NCI-H2227 (cell line): ENCODE results near the gene HACD4.

ENCODE experiments used
- DNase-seq: peaks from one replicate; lab custom pipeline; 2025; ENCODE audit not compliant: unreplicated experiment; lab: John Stamatoyannopoulos, UW

Gene HACD4, protein sequence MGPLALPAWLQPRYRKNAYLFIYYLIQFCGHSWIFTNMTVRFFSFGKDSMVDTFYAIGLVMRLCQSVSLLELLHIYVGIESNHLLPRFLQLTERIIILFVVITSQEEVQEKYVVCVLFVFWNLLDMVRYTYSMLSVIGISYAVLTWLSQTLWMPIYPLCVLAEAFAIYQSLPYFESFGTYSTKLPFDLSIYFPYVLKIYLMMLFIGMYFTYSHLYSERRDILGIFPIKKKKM

DNA sequence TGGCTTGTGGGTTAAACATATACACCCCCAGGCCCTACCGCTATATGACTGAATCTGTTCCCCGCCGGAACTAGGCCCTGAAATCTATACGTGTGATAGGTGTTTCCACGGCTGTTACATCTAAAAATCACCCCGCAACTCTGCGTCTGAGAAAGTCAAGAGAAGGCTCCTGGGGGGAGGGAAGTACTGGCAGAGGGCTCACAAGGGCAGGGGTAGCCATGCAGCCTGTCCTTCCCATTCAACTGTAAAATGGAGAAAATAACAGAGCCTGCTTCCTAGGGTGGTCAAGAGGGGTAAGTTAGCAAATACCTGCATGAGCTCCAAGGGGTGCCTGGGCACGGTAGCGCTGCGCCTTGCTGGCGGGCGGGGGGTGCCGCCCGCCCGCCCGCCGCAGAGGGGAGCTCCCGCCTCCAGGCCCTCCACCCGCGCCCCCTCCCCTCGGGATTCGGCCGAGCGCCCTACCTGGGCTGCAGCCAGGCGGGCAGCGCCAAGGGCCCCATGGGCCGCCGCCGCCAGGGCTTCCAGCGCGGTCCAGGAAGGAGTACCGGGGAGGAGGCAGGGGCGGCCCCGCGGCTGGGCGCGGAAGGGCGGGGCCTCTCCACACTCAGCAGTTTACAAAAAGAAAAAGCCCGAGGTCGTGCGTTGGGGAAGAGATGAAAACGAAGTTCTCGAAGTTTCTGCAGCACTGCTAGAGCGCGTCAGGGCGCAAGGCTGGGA, at the start of gene HACD4:
Gene HACD4, minus strand, starts transcription at position 550 of the 717 bp plus-strand sequence. Its CDS starts 50 bp downstream, at position 500.
- peak; percentile 63 for DNase-seq

DNA sequence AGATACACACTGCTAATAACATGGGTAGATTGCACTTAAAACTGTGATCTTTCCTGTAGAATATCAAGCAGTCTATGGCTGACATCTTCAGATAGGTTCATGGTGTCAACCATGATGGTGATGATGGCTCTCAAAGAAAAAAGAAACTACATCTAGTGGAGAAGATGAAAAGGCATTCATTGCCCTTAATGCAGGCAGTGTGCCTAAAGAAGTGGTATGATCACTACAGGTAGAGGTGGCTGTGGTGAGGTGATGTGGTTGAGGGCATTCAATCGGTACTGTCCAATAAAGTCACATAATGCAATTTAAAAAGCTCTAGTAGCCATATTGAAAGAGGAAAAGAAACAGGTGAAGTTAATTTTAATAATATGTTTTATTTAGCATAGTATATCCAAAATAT, 49.4 kb upstream of the HACD4 start:
- DNase-seq: no peak

GRCh38 chr9:21078702-21079101, 47.3 kb upstream of the HACD4 start:
- DNase-seq: no peak

- DNase-seq: no peak
These were observed 46.3 kb upstream of the HACD4 start, which contains the start of gene IFNB1 for GRCh38 chr9:21077781-21078180. IFNB1 (minus strand) TSS chr9:21077942; CDS start chr9:21077869, 73 bp downstream.

DNA sequence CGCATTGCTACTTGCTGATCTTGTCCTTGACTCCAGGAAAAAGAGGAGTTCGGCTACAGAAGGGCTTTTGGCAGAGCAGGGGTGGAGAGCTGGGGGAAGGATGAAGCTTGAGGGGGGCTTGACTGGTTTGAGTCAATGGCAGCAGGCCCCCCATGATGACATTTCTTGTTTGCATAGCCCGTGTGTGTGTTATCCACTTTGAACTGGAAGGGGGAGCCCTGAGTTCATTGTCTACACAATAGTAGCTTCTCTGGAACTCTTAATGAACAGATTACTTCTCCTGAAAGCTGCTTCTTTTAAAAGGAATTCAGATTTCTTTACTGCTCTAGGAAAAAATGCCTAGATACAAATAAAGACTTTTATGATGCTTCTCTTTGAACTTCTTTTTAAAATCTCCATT, 44.0 kb upstream of the HACD4 start:
- DNase-seq: no peak

GRCh38 chr9:21070906-21071305, 39.5 kb upstream of the HACD4 start:
- no peak for DNase-seq

GRCh38 chr9:21070171-21070571, 38.7 kb upstream of the HACD4 start:
- DNase-seq: no peak

- DNase-seq: no peak
These were observed 29.6 kb upstream of the HACD4 start for GRCh38 chr9:21060919-21061561.

- no peak for DNase-seq
These were observed 25.5 kb upstream of the HACD4 start for GRCh38 chr9:21056931-21057330.

DNA sequence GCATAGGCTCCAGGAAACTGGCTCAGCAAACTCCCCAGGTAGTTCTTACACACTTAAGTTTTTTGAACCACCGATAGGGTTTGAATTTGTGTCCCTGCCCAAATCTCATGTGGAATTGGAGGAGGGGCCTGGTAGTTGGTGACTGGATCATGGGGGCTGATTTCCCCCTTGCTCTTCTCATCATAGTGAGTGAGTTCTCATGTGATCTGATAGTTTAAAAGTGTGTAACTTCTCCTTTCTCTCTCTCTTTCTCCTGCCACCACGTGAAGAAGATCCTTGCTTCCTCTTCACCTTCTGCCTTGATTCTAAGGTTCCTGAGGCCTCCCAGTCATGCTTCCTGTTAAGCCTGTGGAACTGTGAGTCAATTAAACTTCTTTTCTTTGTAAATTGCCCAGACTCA, 22.4 kb upstream of the HACD4 start:
- no peak for DNase-seq

GRCh38 chr9:21047281-21047691, 15.8 kb upstream of the HACD4 start:
- no peak for DNase-seq

DNA sequence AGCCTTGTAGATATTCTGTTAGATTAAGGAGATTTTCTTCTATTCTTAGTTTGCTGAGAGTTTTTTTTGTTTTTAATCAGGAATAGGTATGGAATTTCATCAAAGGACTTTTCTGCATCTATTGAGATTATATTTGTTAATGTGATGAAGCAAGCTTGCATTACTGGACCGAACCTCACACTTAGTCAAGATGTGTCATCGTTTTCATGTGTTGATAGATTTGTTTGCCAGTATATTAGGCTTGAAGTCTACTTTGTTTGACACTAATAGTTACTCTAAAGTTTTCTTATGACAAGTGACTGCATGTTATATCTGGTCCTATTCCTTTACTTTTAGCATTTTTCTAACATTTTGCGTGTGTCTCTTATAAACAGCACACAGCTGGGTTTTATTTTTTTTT, 12.4 kb upstream of the HACD4 start:
- DNase-seq: no peak

- no peak for DNase-seq
These were observed 11.0 kb upstream of the HACD4 start for GRCh38 chr9:21042466-21042865.

- DNase-seq: no peak
These were observed 7.9 kb upstream of the HACD4 start for GRCh38 chr9:21039302-21039701.

- DNase-seq: no peak
These were observed 5.8 kb upstream of the HACD4 start for GRCh38 chr9:21037278-21037677.

DNA sequence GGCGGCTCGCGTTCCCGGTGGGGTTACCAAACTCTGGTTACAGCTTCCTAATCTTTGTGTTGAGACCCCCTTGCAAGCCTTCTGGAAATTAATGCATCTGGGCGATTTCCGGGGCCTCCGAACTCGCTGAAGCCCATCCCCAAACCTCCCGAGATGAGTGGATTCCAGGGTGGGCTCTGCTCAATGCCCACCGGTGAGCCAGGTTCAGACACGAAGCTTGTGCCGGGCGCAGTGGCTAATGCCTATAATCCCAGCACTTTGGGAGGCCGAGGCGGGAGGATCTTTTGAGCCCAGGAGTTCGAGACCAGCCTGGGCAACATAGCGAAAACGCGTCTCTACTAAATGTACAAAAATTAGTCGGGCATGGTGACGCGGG, 356 bp upstream of the HACD4 start:
- DNase-seq: no peak

GRCh38 chr9:21030389-21031035, 928 bp downstream of the HACD4 start:
- peak; percentile 24 for DNase-seq

GRCh38 chr9:21029661-21030060, 1.8 kb downstream of the HACD4 start:
- DNase-seq: no peak

DNA sequence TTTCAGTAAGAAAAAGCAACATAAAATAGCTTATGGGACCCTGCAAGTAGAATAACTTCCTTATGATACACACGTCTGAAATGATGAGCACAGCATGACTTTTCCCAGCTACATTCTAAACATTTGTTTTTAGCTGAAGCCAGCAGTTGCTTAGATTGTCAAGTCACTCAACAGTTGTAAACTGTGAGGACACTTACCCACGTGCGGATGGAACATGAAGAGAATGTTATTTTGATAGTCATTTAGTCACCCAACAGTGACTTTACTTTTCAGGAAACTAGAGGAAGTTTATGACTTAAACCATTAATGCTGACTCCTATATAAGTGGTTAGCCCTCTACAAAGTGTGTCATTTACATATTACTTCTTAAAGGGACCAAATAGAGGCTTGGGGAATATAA, 3.0 kb downstream of the HACD4 start:
- DNase-seq: no peak

- no peak for DNase-seq
These were observed 4.1 kb downstream of the HACD4 start for GRCh38 chr9:21027295-21027694.

- DNase-seq: no peak
These were observed 7.6 kb downstream of the HACD4 start for GRCh38 chr9:21023861-21024260.

DNA sequence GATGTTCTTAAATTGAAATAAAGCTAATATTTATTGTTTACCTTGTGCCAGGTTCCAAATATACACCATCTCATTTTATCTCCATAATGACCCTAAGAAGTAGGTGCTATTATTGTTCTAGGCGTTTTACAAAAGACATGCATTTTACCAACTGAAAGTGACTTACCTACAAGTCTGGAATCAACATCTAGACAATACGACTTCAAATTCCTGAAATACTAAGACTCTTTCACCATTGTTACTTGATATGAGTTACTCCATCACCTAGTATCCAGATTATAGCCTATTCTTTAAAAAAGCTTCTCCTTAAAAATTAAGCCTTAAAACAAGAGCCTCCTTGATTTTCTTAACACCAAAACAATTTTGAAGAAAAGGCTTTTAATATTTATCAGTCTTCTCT, 13.3 kb downstream of the HACD4 start:
- DNase-seq: no peak
